Suppressor macrophage (primary cell): ENCODE measurements around the gene PGAM5.
A peak's percentile ranks its signal among the peaks of the same experiment; 100 is the strongest.

ENCODE experiments used
- DNase-seq, 4 experiments: peaks; one replicate each; pipeline ENCODE4 v3.0.0-alpha.2; 2020 to 2022
- total RNA-seq, 17 experiments: gene quantifications; one replicate each; lab custom pipeline; 2026; ENCODE audit warnings: mixed read lengths in 6 of 17, inconsistent platforms in 3 of 17; lab: John Stamatoyannopoulos, UW

Gene PGAM5
- total RNA-seq, result 12.1 to 76.8 (median 36.4) reads per million in 17 experiments

DNA sequence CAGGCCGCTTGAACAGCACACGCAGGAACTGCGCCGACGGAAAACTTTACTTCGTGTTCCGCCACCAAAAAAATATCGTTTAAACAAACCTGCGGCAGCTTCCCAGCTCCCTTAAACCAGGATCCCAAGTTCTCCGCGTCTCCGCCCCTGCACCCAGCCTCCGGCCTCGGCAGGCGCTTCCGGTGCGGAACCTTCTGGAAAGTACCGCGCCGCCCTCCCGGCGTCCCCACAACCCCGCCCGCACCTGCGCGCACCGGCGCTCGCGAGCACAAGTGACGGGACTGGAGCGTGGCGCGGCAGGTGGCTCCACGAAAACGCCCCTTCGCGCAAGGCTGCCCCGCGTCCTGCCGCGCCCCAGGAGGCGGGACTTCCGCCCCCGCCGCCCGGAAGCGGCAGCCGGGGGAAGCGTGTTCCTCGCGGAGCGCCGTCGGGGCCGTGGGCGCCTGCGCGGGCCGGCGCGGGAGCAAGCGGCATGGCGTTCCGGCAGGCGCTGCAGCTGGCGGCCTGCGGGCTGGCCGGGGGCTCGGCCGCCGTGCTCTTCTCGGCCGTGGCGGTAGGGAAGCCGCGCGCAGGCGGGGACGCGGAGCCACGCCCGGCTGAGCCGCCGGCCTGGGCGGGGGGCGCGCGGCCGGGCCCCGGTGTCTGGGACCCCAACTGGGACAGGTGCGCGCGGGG is at the start of gene PGAM5:
Gene PGAM5, plus strand, starts transcription at position 438 of the 675 bp plus-strand sequence. Its CDS starts 35 bp downstream, at position 473.
- DNase-seq, result peak; percentile 90 to 97 (median 94)

- no peak for DNase-seq
Measured at GRCh38 chr12:132660996-132661395, 49.6 kb upstream of the PGAM5 start.

- DNase-seq, result no peak
Measured at GRCh38 chr12:132661972-132662371, 48.7 kb upstream of the PGAM5 start.

- no peak for DNase-seq
Measured at GRCh38 chr12:132662901-132663755, 47.5 kb upstream of the PGAM5 start.

GRCh38 chr12:132664206-132665148 is 46.2 kb upstream of the PGAM5 start:
- DNase-seq, result no peak

DNA sequence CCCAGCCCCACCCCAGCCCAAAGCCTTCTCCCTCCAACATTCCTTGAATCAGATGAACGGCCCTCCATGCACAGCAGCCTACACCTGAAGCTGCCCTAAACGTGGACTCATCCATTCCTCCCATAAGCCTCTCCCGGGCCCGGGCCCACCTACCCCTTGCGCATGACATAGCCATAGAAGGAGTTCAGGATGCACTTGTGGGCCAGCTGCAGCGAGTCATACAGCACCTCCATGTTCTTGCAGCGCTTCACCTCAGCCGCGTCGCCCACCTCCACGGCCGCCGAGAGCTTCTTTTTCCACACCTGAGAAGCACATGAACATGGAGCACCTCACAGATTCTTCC is 45.5 kb upstream of the PGAM5 start:
- DNase-seq, result no peak

DNA sequence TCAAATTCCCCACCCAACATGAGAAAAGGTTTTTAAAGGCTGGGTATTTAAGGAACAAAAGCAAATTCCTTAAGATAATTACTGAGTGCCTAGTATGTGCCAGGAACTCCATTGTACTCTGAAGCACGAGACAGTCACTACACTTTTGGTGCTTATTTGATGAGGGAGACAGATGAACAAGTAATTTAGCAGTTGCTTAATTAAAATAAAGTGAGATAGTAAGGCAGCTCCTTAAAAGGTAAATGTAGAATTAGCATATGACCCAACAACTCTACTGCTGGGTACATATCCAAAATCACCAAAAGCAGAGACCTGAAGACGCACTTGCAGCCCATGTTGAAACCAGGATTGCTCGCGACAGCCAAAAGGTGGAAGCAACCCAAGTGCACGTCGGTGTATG is 44.8 kb upstream of the PGAM5 start:
- DNase-seq, result no peak

- DNase-seq, result no peak
Measured at GRCh38 chr12:132668191-132669088, 42.2 kb upstream of the PGAM5 start.

GRCh38 chr12:132669166-132669879 is 41.3 kb upstream of the PGAM5 start:
- DNase-seq, result no peak

GRCh38 chr12:132672116-132672515 is 38.5 kb upstream of the PGAM5 start:
- no peak for DNase-seq

- no peak for DNase-seq
Measured at GRCh38 chr12:132672678-132673077, 38.0 kb upstream of the PGAM5 start.

GRCh38 chr12:132673288-132674179 is 37.1 kb upstream of the PGAM5 start:
- no peak for DNase-seq

- DNase-seq, result no peak
Measured at GRCh38 chr12:132674561-132674960, 36.1 kb upstream of the PGAM5 start.

DNA sequence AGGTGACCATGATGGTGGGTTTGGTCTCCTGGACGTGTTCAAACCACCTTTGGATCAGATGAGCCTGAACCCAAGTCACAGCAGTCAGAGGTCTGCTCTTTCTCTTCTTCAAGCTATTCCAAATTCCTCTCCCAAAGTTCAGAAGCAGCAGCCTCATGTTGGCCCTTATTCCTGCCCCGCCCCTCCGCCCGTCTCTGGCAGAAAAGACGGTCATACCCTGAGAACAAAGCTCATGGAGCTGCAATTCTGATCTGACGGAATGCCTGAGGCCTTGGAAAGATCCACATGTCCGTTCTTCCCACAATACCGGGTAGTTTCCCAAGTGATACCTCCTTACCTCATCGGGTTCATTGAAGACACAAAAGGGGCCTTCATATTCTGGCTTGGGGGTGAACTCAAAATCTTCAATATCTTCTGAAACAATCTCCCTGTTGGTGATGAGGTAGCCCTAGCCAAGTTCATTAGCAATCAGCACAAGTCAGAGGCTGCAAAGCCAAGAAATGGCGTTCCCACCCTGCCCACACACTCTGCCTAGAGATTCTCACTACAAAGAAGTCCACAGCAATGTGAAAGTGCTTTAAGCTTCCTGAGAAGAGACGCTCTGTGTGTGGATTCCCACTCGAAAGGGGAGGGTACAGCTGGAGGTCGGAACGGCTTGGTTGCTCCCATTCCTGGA is 34.7 kb upstream of the PGAM5 start:
- no peak for DNase-seq

- DNase-seq, result no peak
Measured at GRCh38 chr12:132677492-132677891, 33.1 kb upstream of the PGAM5 start.

DNA sequence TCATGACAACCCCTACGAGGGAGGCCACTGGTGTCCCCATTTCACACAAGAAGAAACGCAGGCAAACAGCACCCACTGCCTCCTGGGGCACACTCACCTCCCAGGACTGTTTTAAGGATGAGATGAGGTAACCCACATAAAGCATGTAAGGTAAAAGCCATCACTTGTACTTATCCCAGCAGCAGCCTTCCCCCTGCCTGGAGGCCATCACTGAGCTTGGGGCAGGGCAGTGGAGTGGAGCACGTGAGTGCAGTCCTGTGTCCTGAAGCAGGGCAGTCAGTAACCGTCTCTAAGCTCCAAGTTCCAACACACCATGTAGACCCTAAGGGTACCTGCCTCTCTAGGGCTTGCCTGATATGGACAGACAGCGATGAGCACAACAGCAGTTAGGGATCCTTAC is 25.2 kb upstream of the PGAM5 start:
- no peak for DNase-seq

DNA sequence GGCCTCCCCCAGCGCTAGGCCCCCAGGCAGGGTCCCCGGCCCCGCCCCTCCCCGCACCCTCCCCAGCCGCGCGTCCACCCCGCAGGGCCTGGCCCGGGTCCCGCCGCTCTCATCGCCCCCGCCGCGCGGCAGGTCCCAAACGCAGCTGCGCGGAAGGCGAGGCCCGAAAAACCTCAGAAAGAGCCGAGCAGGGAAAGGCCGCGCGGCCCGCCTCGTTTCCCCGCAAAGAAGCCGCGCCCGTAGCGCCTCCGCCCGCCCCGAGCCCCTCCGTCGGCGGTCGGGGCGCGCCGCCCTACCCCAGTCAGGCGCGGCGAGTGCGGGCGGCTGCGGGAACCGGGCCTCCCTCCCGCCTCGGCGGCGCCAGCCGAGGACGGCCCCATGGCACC is 23.8 kb upstream of the PGAM5 start:
- DNase-seq, result peak in 2 of 4 experiments; percentile 19 to 30

GRCh38 chr12:132687211-132688164 is 23.2 kb upstream of the PGAM5 start, which contains the start of the genes POLE and PXMP2:
TSS of gene POLE (minus strand) at chr12:132687342. CDS start at chr12:132687315, 27 bp downstream.
TSS of gene PXMP2 (plus strand) at chr12:132687587. CDS start at chr12:132687671, 84 bp downstream.
- peak; percentile 96 to 99 (median 98) for DNase-seq
